Smooth muscle cell of trachea (primary cell): ENCODE results near the gene TFCP2L1. TPM values are rescaled to one million over a fixed set of nuclear protein-coding genes. Genes with fewer than 3 reads are reported as not detected.

Experiments used
- total RNA-seq: library from RNA; depleted of rRNA; stranded (reverse); fragments of >200 nt; gene quantifications from 2 replicates; pipeline ENCODE4 v1.2.1, GENCODE V29; 2014

The TFCP2L1 gene
- under 0.01 TPM in 1 of 2 replicates, not detected in the other for total RNA-seq

DNA sequence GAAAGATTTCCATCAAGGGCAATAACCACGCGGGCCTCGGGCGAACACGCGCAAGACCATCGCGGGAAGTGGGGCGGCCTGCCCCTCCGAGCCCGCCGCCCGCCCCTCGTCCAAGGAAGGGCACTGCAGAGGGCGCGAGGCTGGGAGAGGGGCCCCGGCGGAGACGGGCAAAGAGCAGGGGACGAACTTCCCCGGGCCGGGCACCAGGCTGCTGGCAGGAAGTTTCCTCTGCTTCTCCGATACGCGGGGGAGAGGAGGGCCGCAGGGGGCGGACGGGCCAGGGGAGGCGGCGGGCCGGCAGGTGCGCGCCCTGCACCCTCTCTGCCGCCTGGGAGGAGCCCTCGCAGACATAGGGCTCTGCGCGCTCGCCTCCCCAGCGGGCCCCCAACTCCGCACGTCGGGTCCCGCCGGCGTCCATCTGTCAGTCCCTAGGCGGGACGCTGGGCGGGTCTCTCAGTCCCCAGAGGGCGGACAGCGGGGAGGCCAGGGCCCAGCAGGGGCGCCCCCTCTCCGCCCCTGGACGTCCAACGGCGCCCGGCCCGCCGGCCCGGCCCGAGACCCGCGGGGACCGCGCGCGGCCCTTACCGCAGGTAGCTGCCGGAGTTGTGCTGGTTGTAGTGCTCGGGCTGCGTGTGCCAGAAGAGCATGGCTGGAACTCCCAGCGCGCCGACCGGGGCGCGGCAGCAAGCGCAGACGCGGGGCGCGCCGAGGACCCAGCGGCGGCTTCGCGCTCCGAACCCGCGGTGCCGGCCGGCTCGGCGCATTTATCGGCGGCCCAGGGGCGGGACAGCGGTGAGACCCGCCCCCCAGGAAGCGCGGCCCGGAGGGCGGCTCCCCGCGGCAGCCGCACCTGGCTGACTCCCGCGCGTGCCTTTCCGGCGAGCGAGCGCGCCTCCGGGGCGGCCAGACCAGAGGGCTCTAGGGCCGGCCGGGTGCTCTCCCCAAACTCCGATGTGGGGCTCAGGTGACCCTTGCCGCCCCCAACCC, at the start of gene TFCP2L1:
TFCP2L1 (minus strand) TSS at position 740 of the 987 bp plus-strand sequence; CDS start at position 647, 93 bp downstream.

Other genes with a start within 250 kb of the TFCP2L1 start
- under 0.01 TPM in 1 of 2 replicates, not detected in the other for gene RNU4ATAC, start 245.7 kb upstream of the TFCP2L1 start, total RNA-seq